Measurements from ENCODE around the gene VAMP8.

Gene VAMP8

GRCh38 chr2:85536479-85536878 is 40.9 kb upstream of the VAMP8 start:
- TF ChIP-seq, protein P1, sequence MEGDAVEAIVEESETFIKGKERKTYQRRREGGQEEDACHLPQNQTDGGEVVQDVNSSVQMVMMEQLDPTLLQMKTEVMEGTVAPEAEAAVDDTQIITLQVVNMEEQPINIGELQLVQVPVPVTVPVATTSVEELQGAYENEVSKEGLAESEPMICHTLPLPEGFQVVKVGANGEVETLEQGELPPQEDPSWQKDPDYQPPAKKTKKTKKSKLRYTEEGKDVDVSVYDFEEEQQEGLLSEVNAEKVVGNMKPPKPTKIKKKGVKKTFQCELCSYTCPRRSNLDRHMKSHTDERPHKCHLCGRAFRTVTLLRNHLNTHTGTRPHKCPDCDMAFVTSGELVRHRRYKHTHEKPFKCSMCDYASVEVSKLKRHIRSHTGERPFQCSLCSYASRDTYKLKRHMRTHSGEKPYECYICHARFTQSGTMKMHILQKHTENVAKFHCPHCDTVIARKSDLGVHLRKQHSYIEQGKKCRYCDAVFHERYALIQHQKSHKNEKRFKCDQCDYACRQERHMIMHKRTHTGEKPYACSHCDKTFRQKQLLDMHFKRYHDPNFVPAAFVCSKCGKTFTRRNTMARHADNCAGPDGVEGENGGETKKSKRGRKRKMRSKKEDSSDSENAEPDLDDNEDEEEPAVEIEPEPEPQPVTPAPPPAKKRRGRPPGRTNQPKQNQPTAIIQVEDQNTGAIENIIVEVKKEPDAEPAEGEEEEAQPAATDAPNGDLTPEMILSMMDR (IDR thresholded peaks at IDR 0.05; ENCODE audit: extremely low read depth, missing control alignments): no peak
- no peak for DNase-seq (ENCODE audit: low spot score)

DNA sequence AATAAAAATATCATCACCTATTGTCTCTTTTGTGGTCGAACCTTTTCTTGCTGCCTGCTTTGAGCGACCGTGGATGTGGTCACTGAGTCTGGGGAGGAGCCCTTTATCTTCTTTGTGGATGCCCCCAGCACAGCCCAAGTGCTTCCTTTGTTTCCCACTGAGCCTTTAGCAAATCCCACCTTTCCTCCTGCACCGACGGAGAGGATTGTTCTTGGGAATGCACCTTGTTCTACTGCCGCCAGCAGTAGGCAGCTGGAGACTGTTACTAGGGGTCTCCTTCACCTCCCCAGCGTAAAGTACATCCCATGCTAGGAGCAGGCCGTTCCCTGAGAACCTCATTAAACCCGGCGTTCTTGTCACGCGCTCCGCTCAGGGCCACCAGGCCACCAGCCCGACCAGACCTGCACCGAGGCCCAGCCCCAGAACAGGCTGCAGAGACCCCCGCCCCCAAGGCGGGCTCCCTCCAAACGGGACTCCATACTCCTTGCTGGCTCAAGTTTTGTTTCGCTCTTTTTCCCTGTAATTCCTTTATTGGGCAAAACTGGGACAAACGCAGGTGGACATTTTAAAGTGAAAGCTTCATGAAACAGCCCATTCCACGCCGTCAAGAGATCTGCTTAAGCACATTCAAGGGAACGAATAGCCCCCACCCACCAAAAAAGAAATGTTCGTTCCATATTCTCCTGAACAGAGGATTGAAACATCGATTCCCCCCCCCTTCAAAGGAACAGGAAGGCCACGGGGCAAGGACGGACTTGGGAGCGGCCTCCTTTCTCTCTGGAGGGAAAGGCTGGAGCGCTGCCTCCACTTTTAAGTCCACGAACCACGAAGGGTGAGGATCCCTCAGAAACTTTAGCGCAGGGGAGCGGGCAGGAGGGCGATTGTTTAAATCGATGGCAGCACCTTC is 39.5 kb upstream of the VAMP8 start:
- TF ChIP-seq, protein P1 (IDR thresholded peaks at IDR 0.05; ENCODE audit: extremely low read depth, missing control alignments): no peak
- DNase-seq (ENCODE audit: low spot score): peak; percentile 40

DNA sequence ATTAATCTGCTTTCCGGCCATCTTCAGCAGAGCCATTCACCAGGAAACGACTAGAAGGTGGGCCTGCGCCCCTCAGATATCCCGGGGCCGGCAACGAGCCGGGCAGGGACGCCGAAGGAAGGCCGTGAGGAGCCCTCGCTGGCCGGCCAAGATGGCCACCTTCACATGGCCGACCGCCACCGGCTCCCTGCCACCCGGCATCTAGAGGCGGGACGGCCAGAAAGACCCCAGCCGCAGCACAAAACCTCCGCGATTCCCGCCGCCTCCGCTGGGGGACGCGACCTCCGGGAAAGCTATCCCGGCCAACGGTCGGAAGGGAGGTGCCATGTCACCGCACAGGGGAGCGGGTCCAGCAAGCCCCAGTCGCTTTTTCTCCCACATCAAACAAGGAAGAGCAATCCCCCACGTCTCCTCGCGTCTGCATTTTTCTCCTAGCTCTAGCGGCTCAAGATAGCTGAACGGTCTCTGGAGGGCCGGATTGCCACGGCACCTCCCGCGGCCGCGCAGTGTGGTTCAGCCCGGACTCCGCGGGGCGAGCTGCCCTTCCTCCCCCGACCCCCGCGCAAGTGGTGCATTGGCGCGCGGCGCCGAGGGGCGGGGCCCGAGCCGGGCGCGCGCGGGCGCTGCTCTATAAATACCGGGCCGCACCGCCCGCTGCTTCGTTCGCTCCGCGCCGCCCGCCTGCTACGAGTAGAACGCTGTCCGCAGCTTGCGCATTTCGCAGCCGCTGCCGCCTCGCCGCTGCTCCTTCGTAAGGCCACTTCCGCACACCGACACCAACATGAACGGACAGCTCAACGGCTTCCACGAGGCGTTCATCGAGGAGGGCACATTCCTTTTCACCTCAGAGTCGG is 38.7 kb upstream of the VAMP8 start, which contains the start of gene MAT2A:
Gene MAT2A, plus strand, starts transcription at position 662 of the 854 bp plus-strand sequence. Its CDS starts 120 bp downstream, at position 782.
- TF ChIP-seq, protein P1 (IDR thresholded peaks at IDR 0.05; ENCODE audit: extremely low read depth, missing control alignments): peak; percentile 63
- DNase-seq (ENCODE audit: low spot score): peak; percentile 96

DNA sequence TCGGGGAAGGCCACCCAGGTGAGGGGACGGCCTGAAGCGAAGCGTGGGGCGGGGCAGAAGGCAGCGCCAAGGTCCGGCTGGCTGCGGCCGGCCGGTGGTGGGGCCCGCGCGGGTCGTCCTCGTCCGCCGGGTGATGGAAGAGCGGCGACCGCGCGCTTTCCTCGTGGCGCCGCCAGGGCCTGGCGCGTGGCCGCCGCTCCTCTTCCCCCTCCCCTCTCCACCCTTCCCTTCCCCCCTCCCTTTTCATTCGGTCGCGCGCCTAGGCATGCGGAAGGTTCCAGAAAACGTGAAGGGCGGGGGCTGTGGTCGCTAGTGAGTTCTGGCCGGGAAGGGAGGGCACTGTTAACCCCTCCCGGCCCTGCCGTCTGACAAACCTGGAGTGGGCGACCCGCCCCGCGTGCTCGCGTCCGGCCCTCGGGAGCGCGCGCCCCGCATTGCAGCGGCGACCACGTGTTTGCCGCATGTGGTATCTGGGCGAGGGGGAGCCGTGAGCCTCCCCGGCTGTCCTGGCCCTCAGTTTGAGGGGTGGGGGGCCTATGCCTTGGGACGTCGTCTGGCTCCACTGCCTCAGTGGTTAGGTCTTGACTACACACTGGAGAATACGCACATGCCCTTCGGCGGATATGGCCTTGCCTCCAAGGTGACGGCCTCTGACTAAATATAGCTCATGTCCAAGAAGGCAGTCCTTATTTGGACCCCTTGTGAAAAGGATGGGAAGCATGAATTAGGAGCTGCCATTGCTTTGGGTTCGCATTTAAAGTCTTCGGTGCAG is 37.8 kb upstream of the VAMP8 start:
- TF ChIP-seq, protein P1 (IDR thresholded peaks at IDR 0.05; ENCODE audit: extremely low read depth, missing control alignments): no peak
- peak; percentile 75 for DNase-seq (ENCODE audit: low spot score)

DNA sequence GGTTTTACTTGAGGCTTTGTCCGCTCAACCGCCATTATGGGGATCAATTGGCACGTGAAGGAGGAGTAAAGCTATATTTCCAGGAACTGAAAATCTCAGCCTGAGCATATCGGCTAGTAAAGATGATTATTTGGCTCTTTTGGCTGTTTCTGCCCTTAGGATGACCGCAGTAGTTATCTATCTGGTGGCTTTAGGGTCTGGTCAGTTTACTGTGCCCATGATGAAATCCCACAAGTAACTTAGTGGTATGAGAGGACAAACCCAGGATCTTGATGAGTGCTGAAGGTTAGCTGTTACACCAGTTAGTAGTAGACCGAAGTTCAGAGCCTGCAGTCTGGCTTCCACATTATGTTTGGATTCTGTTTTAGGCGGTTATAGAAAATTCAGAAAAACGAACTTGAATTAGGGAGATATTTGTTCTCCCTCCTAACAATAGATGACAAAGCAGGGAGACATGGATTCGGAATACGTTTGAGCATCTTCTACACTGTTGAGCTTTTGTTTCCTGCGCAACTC is 37.2 kb upstream of the VAMP8 start:
- TF ChIP-seq, protein P1 (IDR thresholded peaks at IDR 0.05; ENCODE audit: extremely low read depth, missing control alignments): no peak
- DNase-seq (ENCODE audit: low spot score): no peak

GRCh38 chr2:85541262-85541661 is 36.1 kb upstream of the VAMP8 start:
- TF ChIP-seq, protein P1 (IDR thresholded peaks at IDR 0.05; ENCODE audit: extremely low read depth, missing control alignments): no peak
- no peak for DNase-seq (ENCODE audit: low spot score)
